ENCODE results near the gene SMIM5. TPM values are rescaled to one million over a fixed set of nuclear protein-coding genes. Genes with fewer than 3 reads are reported as not detected.

SMIM5 gene
- total RNA-seq, 1 donor from 2014 or later, result 0.84 TPM

DNA sequence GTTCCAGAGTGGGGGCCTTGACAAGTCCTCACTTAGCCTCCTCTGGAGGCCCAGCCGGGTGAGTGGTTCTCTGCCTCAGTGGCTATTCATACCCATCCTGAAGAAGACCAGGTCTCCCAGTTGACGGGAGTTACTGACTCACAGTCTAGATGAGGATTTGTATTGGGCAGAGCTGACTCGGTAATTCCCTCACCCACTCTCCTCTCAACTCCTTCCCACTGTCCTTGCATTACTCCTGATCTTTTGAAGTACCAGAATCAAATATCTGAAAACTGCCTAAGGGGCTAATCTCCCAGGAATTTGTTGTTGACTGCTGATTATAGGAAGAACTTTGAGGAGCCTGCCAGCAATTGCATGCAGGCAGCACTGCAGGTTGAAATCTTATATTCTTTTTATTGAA lies 48.1 kb downstream of the SMIM5 start:
- TF ChIP-seq, protein P1, sequence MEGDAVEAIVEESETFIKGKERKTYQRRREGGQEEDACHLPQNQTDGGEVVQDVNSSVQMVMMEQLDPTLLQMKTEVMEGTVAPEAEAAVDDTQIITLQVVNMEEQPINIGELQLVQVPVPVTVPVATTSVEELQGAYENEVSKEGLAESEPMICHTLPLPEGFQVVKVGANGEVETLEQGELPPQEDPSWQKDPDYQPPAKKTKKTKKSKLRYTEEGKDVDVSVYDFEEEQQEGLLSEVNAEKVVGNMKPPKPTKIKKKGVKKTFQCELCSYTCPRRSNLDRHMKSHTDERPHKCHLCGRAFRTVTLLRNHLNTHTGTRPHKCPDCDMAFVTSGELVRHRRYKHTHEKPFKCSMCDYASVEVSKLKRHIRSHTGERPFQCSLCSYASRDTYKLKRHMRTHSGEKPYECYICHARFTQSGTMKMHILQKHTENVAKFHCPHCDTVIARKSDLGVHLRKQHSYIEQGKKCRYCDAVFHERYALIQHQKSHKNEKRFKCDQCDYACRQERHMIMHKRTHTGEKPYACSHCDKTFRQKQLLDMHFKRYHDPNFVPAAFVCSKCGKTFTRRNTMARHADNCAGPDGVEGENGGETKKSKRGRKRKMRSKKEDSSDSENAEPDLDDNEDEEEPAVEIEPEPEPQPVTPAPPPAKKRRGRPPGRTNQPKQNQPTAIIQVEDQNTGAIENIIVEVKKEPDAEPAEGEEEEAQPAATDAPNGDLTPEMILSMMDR (IDR thresholded peaks at IDR 0.05), result no peak
- intact Hi-C loops (cut with DNase I), result no loop called here
- Histone ChIP-seq H3K4me1 (peaks cover 35% of the 10 kb centered on the region), H3K27me3 (no peaks in the 10 kb centered on the region), H3K27ac (peak overlapping the region; percentile 59), H3K9me3 (no peaks in the 10 kb centered on the region), H3K36me3 (peaks cover 27% of the 10 kb centered on the region), H3K4me3 (no peak overlapping the region)
- ATAC-seq, result no peak
- DNase-seq, result no peak

DNA sequence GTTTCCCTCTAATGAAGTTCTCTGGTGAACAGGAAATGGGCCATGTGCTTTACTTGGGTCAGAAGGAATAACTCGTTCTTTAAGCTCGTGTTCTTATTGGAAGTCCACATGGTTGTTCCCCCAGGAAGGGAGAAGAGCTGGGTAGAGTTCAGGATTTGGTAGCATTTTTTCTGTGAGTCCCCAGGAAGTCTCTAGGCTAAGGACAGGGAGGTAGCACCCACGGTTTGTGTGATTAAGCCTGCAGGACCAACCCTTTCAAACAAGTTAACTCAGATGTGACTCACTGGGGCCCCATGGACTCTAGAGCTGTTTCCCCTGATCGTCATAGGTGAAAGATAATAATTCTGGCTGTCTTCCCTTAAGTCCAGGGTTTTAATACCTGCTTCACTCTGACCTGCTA lies 50.3 kb downstream of the SMIM5 start:
- intact Hi-C loops (cut with DNase I), result no loop called here
- Histone ChIP-seq H3K4me1 (peaks cover 55% of the 10 kb centered on the region), H3K4me3 (no peak overlapping the region), H3K9me3 (no peaks in the 10 kb centered on the region), H3K27me3 (no peaks in the 10 kb centered on the region), H3K27ac (no peak overlapping the region), H3K36me3 (peaks cover 18% of the 10 kb centered on the region)
- ATAC-seq (no peak), DNase-seq (no peak)
- TF ChIP-seq, protein P1 (IDR thresholded peaks at IDR 0.05), result no peak

- intact Hi-C loops (cut with DNase I), result no loop called here
- no peaks in the 10 kb centered on the region for H3K27me3 ChIP-seq
- peaks cover 12% of the 10 kb centered on the region for H3K36me3 ChIP-seq
- no peaks in the 10 kb centered on the region for H3K9me3 ChIP-seq
- no peak for DNase-seq
- peaks cover 56% of the 10 kb centered on the region for H3K4me1 ChIP-seq
- H3K27ac ChIP-seq, result peak overlapping the region; percentile 63
- H3K4me3 ChIP-seq, result no peak overlapping the region
- ATAC-seq, result no peak
- TF ChIP-seq, protein P1 (IDR thresholded peaks at IDR 0.05), result no peak
Observed at GRCh38 chr17:75684249-75684648, 51.0 kb downstream of the SMIM5 start.

DNA sequence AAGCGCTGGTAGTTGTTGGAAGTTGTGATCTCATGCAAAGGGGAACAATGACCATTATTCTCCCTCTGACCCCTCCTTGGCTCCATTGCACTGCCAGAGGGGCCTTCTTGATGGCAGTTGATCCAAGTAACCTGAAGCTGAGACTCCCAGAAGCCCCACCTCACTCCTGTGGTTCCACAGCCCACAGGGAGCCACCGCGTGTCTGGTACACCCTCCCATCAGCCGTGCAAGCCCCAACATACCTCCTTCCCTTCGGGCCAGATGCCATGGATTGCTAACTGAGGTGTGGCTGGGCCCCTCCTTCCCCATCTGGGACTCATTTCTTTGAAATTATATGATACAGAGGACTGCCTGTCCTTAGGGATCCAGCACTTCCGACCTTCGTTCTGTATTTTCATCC lies 51.7 kb downstream of the SMIM5 start:
- Histone ChIP-seq H3K4me3 (no peak overlapping the region), H3K4me1 (peaks cover 57% of the 10 kb centered on the region), H3K36me3 (peaks cover 12% of the 10 kb centered on the region), H3K9me3 (no peaks in the 10 kb centered on the region), H3K27me3 (no peaks in the 10 kb centered on the region), H3K27ac (peak overlapping the region; percentile 63)
- DNase-seq (no peak), ATAC-seq (peak; percentile 79)
- intact Hi-C loops (cut with DNase I), result no loop called here
- TF ChIP-seq, protein P1 (IDR thresholded peaks at IDR 0.05), result no peak

GRCh38 chr17:75685499-75685898 lies 52.3 kb downstream of the SMIM5 start:
- Histone ChIP-seq H3K27me3 (no peaks in the 10 kb centered on the region), H3K9me3 (no peaks in the 10 kb centered on the region), H3K4me1 (peaks cover 59% of the 10 kb centered on the region), H3K27ac (peak overlapping the region; percentile 63), H3K36me3 (peaks cover 12% of the 10 kb centered on the region), H3K4me3 (no peak overlapping the region)
- intact Hi-C loops (cut with DNase I), result no loop called here
- ATAC-seq, result no peak
- no peak for DNase-seq
- TF ChIP-seq, protein P1 (IDR thresholded peaks at IDR 0.05), result no peak

GRCh38 chr17:75688209-75688825 lies 55.1 kb downstream of the SMIM5 start:
- TF ChIP-seq, protein P1 (IDR thresholded peaks at IDR 0.05), result no peak
- H3K27ac ChIP-seq, result peak overlapping the region; percentile 74
- peaks cover 64% of the 10 kb centered on the region for H3K4me1 ChIP-seq
- H3K4me3 ChIP-seq, result no peak overlapping the region
- ATAC-seq, result peak; percentile 34
- intact Hi-C loops (cut with DNase I), result no loop called here
- no peaks in the 10 kb centered on the region for H3K9me3 ChIP-seq
- H3K27me3 ChIP-seq, result no peaks in the 10 kb centered on the region
- DNase-seq, result peak; percentile 43
- peaks cover 2% of the 10 kb centered on the region for H3K36me3 ChIP-seq
